AG04449 (cell line): Measurements from ENCODE around the gene S100A10.
A peak's percentile ranks its signal among the peaks of the same experiment; 100 is the strongest.

Experiments
- CTCF ChIA-PET: fragments of 350-600 bp; formaldehyde crosslinking; extraction: SDS; loops from one replicate; lab custom pipeline; 2021; ENCODE audit warnings: antibody characterized with exemption; lab: Yijun Ruan, JAX
- POLR2A ChIA-PET: fragments of 400-600, 350-600 bp; formaldehyde crosslinking; extraction: SDS; loops from one replicate; lab custom pipeline; 2020; ENCODE audit warnings: antibody characterized with exemption, inconsistent platforms; lab: Yijun Ruan, JAX
- DNase-seq: peaks from one replicate; pipeline ENCODE4 v3.0.0-alpha.2; 2010; ENCODE audit warnings: low read depth, low spot score
- H3K4me3 ChIP-seq: 2 replicates; pipeline ENCODE4 v1.5.1; 2011; ENCODE audit warnings: low read depth, mild to moderate bottlenecking, control low read depth, low read length
- CTCF ChIP-seq: IDR thresholded peaks from one replicate; pipeline ENCODE4 v1.5.1; 2011; ENCODE audit warnings: mild to moderate bottlenecking, moderate library complexity, low read length, control low read depth, inconsistent platforms; ENCODE audit not compliant: insufficient read depth; ENCODE audit errors: missing control alignments

S100A10 gene

DNA sequence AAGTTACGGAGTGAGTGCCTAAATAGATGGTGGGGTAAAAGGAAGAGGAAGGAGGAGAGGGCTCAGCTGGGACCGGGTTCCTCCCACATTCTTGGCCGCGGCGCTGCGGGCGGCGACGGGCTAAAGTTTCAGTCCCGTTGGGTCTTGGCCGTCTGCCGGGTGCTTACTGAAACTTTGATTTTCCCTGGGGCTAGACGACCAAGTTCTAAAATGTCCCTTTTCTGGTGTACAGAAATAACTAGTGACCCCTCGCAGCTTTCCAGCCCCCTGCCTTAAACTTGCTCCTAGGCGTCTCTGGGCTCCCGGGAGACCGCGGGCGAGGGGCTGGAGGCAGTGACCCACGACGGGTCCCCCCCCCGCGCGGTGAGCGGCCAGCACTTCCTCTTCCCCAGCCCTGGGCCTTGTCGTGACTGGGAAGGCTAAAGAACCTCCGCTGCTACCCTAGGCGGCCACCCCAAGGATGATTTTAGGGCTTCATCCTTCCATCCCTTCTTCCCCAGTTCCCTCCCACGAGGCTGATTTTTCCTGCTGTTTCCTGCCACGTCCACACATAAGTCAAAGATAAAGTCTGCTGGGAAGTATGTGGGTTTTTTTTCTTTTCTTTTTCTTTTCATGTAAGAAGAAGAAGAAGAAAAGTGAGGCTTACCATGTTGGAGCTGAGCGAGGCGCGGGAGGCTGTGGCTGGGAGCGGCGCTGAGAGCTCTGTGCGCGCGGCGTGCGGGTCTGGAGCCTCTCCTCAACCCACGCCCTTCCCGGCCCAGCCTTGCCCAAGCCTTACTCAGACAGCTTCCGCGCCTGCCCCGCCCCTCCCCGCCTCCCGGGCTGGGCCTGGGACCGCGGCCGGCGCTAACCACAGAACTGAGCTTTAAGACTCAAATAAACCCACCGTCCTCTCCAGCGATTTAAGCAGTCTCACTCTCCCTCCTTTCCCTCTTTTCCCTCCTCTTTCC, 42.9 kb upstream of the S100A10 start, which contains the start of gene S100A11:
Gene S100A11, minus strand, starts transcription at position 738 of the 950 bp plus-strand sequence. Its CDS starts 89 bp downstream, at position 649.
- no peak for DNase-seq
- TF ChIP-seq CTCF, result no peak
- ChIA-PET POLR2A (interaction anchor here (0.6 to 2.3 kb wide), 6 partner anchors 11 to 1511 kb away, joined by 3 to 37 read pairs (median 4); no protein-coding TSS in a partner anchor), CTCF (interaction anchor here (1.2 to 4.4 kb wide), 11 partner anchors 9 to 422 kb away, joined by 3 to 59 read pairs (median 18); no protein-coding TSS in a partner anchor)
- H3K4me3 ChIP-seq, result peak within 1 kb of the TSS; percentile 82

GRCh38 chr1:152035539-152036266, 42.0 kb upstream of the S100A10 start:
- no peak for DNase-seq
- peak overlapping the region; percentile 82 for H3K4me3 ChIP-seq
- no peak for TF ChIP-seq CTCF
- ChIA-PET POLR2A (interaction anchor here (0.7 to 2.3 kb wide), 3 partner anchors 11 to 46 kb away, joined by 3 to 37 read pairs (median 4); no protein-coding TSS in a partner anchor), CTCF (interaction anchor here (0.7 to 4.4 kb wide), 14 partner anchors 10 to 423 kb away, joined by 3 to 59 read pairs (median 8); no protein-coding TSS in a partner anchor)

DNA sequence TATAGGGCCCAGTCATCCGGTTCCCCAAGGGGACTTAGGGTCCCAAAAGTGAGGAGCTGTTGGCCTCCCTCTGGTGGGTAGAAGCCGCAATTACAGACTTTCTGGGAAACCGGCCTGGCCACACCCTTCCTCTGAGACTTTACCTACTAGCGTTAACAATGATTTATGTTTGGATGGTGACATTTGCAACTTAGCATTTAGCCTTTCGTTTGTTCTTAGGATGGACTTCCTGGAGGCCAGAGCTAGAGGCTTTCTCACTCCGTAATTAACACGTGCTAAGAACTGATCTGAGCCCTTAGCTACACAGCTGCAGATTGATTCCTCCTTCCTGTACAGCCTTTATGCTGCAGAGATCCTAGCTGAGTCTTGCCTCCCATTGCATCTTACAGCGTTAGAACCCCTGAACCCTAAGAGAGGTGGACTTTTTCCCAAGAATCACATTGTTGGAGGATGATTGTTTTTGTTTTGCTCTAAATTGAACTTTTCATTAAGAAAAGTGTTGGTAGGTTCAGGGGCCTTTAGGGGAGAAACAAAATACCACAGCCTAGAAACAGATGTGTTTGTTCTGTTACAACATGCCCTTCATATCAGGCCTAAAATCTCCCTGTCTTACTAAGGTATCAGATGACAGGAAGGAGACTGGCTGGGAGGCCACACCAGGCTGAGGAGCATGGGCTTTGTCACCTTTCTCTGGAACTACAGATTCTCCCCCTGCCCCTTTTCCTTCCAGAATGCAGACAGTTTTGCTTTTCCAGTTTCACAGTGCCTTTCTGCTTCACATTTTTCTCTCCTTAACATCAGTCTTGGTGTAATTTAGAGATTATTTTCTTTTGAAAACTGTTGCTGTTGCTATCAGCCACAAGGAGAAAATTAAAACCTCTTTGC, 41.2 kb upstream of the S100A10 start:
- H3K4me3 ChIP-seq, result peak overlapping the region; percentile 82
- POLR2A ChIA-PET, result interaction anchor here (0.7 to 1.6 kb wide), 5 partner anchors 13 to 45 kb away, joined by 3 to 9 read pairs (median 4); partner anchors contain the start of gene S100A10
- CTCF ChIA-PET, result interaction anchor here (0.6 to 4.4 kb wide), 22 partner anchors 11 to 424 kb away, joined by 3 to 59 read pairs (median 3); no protein-coding TSS in a partner anchor
- no peak for DNase-seq
- TF ChIP-seq CTCF, result peak; percentile 58

DNA sequence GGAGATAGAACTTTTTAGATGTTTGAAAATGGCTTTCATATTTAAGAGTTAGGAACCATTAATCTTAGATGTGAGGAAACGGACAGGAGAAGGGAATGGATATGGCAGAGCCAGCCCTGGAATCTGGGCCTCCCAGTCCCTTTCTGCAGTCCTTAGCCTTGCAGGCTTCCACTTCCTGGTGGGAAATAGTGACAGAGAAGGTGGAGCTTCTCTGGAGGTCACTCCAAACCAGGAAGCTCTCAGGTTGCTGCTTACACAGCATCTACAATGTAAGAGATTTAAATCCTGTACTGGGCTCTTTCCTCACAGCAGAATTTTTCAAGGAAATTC, 40.6 kb upstream of the S100A10 start:
- DNase-seq, result no peak
- CTCF ChIA-PET, result interaction anchor here (0.6 to 4.4 kb wide), 19 partner anchors 11 to 116 kb away, joined by 3 to 59 read pairs (median 3); no protein-coding TSS in a partner anchor
- TF ChIP-seq CTCF, result no peak
- POLR2A ChIA-PET, result interaction anchor here (0.7 to 1.6 kb wide), 4 partner anchors 13 to 45 kb away, joined by 3 to 9 read pairs (median 4); partner anchors contain the start of gene S100A10
- peak overlapping the region; percentile 82 for H3K4me3 ChIP-seq

- TF ChIP-seq CTCF, result no peak
- DNase-seq, result no peak
- CTCF ChIA-PET, result interaction anchor here (3.3 to 3.5 kb wide), 2 partner anchors 12 to 16 kb away, joined by 12 to 21 read pairs; no protein-coding TSS in a partner anchor
- POLR2A ChIA-PET, result no interaction called here
- no peak overlapping the region for H3K4me3 ChIP-seq
Observed at GRCh38 chr1:152029929-152030211, 36.2 kb upstream of the S100A10 start.
